Kidney epithelial cell (primary cell): ENCODE measurements around the gene WARS2. TPM values are rescaled to one million over a fixed set of nuclear protein-coding genes. Genes with fewer than 3 reads are reported as not detected.
A peak's percentile ranks its signal among the peaks of the same experiment; 100 is the strongest.

ENCODE experiments used
- DNase-seq: peaks from one replicate; pipeline ENCODE4 v3.0.0-alpha.2; 2010; ENCODE audit warnings: low read depth
- H3K27me3 ChIP-seq: 2 replicates; pipeline ENCODE4 v1.6.0; 2011; ENCODE audit warnings: low read length; ENCODE audit not compliant: control insufficient read depth, insufficient read depth
- H3K36me3 ChIP-seq: 2 replicates; pipeline ENCODE4 v1.5.1; 2011; ENCODE audit warnings: low read length; ENCODE audit not compliant: control insufficient read depth, insufficient read depth
- H3K4me3 ChIP-seq: 2 replicates; pipeline ENCODE4 v1.5.1; 2011; ENCODE audit warnings: low read depth, mild to moderate bottlenecking, control low read depth, low read length
- CTCF ChIP-seq: IDR thresholded peaks from 2 replicates; pipeline ENCODE4 v1.5.1; 2011; ENCODE audit warnings: mild to moderate bottlenecking, moderate library complexity, low read length, control low read depth, inconsistent platforms; ENCODE audit not compliant: insufficient read depth, poor library complexity, severe bottlenecking
- total RNA-seq: library from RNA; depleted of rRNA; stranded (reverse); fragments of >200 nt; gene quantifications from 2 replicates; pipeline ENCODE4 v1.2.3, GENCODE V29; 2015

Gene WARS2
- total RNA-seq, 1 donor from 2014 or later: 18.7 TPM

GRCh38 chr1:119048624-119049404 lies 91.6 kb downstream of the WARS2 start:
- H3K36me3 ChIP-seq: no peaks in the 10 kb centered on the region
- H3K27me3 ChIP-seq: no peaks in the 10 kb centered on the region
- no peak overlapping the region for H3K4me3 ChIP-seq
- no peak for DNase-seq
- TF ChIP-seq CTCF: no peak

- Histone ChIP-seq H3K4me3 (no peak overlapping the region), H3K36me3 (no peaks in the 10 kb centered on the region), H3K27me3 (no peaks in the 10 kb centered on the region)
- TF ChIP-seq CTCF: no peak
- no peak for DNase-seq
Measured at GRCh38 chr1:119046785-119047438, 93.5 kb downstream of the WARS2 start.

GRCh38 chr1:119046429-119046784 lies 94.0 kb downstream of the WARS2 start:
- no peaks in the 10 kb centered on the region for H3K27me3 ChIP-seq
- H3K36me3 ChIP-seq: no peaks in the 10 kb centered on the region
- H3K4me3 ChIP-seq: no peak overlapping the region
- no peak for DNase-seq
- no peak for TF ChIP-seq CTCF

- Histone ChIP-seq H3K4me3 (no peak overlapping the region), H3K36me3 (no peaks in the 10 kb centered on the region), H3K27me3 (no peaks in the 10 kb centered on the region)
- DNase-seq: peak; percentile 16
- no peak for TF ChIP-seq CTCF
Measured at GRCh38 chr1:119045096-119045746, 95.2 kb downstream of the WARS2 start.

GRCh38 chr1:119040906-119041305 lies 99.5 kb downstream of the WARS2 start:
- no peak for DNase-seq
- TF ChIP-seq CTCF: no peak
- Histone ChIP-seq H3K4me3 (no peak overlapping the region), H3K36me3 (no peaks in the 10 kb centered on the region), H3K27me3 (no peaks in the 10 kb centered on the region)
